NCI-H2196 (cell line): ENCODE measurements around the gene IFT52.

Experiments
- DNase-seq: peaks from one replicate; lab custom pipeline; 2025; ENCODE audit not compliant: unreplicated experiment; lab: John Stamatoyannopoulos, UW

IFT52 gene

DNA sequence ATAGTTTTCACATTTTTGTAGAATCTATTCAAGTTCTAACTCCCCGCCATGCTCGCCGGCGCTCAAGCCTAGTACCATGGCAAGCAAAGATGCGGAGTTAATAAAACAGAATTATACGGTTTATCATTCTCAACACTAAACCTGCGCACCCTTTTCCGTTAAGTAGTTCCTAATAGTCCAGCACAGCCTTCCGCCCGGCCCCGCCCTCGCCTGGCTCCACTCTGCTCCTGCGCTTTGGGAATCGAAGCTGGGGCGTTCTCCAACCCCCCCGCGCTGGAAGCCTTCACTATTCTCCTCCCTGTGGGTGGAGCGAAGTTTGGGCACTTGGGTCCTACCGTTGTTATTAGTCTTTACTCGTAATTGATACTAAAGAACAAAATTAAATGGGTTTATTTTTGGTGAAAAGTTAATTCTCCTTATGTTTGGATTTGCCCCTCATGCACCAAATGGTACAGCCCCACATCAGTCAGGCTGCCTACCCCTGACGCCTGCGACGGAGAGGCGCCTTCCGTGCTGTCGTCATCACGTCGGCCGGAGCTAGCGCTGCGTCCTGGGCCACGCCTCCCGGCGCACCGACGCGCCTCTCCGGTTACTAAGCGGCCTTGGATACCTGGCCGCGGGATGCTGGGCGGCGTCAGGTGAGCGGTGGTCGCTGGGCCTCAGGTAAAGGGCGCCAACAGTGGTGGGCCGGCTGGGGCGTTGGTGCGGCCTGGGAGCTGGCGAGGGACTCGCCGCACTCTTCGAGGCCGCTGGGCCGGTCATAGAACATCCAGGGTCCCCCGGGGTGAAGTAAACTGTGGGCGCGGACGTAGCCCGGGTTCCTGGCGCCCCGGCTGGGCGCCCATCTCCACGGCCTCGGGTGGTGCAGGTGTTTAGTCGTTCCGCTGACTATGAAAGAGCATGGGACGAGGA lies at the start of gene IFT52:
Gene IFT52, plus strand, starts transcription at position 546 of the 912 bp plus-strand sequence. CDS start 3,762 bp downstream, outside the sequence.
- DNase-seq, result peak; percentile 95

- no peak for DNase-seq
These were observed 49.5 kb upstream of the IFT52 start for GRCh38 chr20:43541214-43541613.

DNA sequence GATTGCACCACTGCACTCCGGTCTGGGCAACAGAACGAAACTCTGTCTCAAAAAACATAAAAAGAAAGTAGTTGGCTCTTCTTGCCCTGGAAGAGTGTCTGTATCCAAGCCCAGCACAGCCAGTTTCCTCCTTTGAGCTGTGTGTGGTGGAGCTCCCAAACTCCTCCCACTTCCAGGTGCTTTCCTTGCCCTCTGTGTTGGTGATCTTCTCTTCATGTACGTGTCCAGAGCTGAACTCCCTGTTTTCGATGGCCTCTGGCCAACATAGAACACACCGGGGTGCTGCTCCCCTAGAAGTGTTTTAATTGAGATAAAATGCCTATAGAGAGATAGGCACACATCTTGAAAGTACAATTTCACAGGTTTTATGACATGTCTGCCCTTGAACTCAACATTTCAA lies 48.6 kb upstream of the IFT52 start:
- DNase-seq, result no peak

DNA sequence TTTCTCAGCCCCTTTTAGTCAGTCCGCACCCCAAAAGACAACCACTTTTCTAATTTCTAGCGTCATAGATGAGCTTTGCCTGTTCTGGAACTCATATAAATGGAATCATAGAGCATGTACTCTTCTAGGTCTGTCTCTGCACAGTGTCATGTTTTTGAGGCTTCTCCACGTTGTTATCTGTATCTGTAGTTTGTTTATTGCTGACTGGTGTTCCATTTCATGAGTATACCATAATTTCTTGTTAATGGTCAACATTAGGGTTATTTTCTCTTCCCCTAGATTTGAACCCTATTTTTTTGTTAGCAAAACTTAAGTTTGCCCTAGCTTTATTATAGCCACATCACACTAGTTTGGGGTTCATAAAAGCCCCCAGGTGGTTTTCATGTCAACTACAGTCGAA lies 48.1 kb upstream of the IFT52 start:
- DNase-seq, result no peak

DNA sequence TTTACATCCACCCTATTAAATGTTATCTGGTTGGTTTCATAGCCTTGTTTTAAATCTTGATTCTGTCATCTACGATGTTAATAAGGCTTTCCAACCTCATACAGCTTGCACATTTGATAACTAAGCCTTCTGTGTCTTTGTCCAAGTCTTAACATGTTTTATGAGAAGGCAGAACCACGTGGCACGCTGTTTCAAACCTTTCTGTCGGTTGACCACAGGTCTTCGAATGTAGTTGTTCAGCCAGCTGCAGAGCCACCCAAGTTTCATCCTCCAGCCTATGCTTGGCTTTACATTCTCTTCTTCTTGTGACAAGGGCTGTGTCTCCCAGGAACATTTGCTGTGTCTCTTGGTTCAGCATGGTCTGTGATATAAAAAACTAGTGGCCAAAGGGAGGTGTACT lies 47.6 kb upstream of the IFT52 start:
- DNase-seq, result no peak

- DNase-seq, result no peak
These were observed 46.2 kb upstream of the IFT52 start for GRCh38 chr20:43544501-43544900.

GRCh38 chr20:43545837-43546578 lies 44.7 kb upstream of the IFT52 start:
- DNase-seq, result no peak

DNA sequence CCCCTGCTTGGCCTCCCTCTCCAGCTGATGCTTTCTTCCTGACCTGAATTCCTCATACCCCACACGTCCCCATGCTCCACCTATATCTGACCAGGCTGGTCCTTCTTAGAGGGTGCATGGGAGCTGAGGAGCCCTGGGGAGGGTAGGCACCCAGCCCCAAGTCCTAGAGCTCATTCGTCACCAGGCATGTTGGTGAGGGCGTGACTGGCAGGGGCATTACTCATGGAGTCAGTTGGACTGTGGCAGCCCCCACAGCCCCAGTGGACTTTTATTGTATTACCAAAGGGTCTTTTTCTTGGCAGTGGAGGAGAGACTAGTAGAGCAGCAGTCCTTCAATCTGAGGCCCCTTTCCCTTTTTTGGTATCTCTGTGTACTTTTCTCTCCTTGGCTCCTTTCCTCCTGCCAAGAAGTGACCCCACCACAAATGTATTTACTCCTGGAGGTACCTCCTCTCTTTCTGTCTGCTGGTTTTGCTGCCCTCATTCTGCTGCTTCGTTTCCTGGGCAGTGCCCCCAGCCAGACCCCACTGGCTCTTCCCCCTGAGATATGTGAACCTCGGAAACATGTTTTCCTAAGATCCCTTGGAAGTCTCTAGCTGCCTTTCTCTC lies 42.4 kb upstream of the IFT52 start:
- no peak for DNase-seq

GRCh38 chr20:43549416-43550065 lies 41.2 kb upstream of the IFT52 start:
- DNase-seq, result no peak

- no peak for DNase-seq
These were observed 40.3 kb upstream of the IFT52 start for GRCh38 chr20:43550456-43550855.

- no peak for DNase-seq
These were observed 36.4 kb upstream of the IFT52 start for GRCh38 chr20:43554369-43554768.

GRCh38 chr20:43558412-43559146 lies 32.2 kb upstream of the IFT52 start, which contains the start of gene SGK2:
Gene SGK2, plus strand, starts transcription at chr20:43559027. Its CDS starts 7,469 bp downstream, at chr20:43566496.
- DNase-seq, result no peak

DNA sequence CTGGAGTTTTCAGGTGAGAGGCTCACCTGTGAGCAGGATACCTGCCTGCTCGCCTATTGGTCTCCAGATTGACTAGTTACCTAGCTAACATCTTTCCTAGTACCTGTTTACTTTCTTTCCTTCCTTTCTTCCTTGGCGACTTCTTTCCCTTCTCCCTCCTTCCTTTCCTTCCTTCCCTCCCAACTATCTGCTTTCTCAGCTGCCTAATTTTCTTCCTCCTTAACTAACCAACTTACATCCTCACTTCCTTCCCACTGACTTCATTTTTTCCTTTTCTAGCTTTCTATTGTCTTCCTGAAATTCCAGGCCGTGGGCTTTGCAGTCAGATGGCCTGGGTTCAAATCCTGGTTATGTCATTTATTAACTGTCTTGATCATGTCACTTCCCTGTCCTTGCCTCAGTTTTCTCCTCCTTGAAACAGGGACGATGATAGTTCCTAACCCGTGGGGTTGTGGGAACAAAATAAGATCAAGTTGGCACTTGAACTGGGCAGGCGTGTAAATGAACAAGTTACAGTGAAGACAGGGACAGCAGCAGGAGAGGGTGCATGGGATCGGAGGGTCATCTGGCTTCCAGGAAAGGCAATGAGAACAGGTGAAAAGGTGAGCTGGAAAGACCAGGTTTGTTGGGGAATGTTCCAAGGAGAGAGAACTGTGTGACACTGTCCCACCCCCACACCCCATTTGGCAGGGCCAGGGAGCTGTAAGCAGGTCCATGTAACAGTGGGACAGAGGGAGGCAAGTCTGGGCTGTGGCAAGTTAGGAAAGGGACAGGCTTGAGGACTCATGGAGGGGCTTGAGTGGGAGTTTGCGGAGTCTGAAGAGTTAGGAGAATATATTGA lies 31.4 kb upstream of the IFT52 start:
- DNase-seq, result no peak

DNA sequence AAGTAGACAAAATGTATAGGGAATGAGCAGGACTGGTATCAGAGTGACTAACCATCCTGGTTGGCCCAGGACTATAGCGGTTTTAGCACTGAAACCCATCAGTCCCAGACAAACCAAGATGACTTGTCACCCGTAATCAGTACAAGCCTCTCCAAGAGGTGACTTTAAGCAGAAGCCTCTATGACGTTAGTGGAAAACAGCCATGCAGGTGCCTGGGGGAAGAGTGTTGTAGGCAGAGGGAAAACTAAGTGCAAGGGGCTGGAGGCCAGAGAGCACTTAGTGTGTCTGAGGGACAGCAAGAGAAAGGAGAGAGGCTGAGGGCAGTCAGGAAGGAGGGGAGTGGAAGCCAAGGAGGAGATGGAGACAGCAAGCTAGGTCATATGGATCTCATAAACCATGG lies 29.8 kb upstream of the IFT52 start:
- DNase-seq, result no peak

GRCh38 chr20:43563429-43563828 lies 27.3 kb upstream of the IFT52 start:
- DNase-seq, result no peak

- DNase-seq, result no peak
These were observed 26.7 kb upstream of the IFT52 start for GRCh38 chr20:43563991-43564390.

- no peak for DNase-seq
These were observed 26.3 kb upstream of the IFT52 start for GRCh38 chr20:43564455-43564854.

DNA sequence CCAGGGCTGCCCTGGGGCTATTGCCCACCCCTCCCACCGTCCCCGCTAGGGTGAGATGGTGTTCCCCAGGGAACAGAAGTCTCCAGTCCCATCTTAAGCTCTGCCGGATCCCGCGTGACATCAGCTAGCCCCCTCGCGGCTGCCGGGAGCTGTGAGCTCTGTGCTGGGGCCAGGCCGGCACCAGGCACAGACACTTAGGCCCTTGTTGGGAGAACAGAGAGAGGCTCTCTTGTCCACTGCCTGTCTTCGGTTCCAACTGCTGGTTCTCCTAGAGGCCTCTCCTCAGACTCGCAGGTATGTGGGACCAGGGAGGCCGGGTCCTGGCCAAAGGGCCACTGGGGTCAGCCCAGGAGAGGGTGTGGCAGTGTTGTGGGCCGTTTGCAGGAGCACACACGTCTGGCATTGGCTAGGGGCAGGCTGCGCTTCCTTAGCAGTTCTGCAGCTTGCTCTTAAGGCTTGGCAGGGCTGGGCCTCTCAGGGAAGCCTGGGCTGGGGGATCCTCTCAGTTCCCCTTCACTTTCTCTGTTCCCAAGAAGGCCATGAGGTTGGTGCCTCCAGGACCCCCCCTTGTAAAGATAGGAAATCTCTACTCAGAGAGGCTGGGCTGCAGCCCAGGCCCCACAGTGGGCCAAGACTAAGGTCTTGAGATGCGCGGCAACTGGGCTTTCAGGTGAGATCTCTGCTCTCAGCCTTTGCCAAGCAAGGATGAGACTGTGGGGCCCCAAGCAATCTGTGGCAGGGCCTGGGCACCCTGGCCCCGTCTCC lies 25.6 kb upstream of the IFT52 start:
- no peak for DNase-seq

DNA sequence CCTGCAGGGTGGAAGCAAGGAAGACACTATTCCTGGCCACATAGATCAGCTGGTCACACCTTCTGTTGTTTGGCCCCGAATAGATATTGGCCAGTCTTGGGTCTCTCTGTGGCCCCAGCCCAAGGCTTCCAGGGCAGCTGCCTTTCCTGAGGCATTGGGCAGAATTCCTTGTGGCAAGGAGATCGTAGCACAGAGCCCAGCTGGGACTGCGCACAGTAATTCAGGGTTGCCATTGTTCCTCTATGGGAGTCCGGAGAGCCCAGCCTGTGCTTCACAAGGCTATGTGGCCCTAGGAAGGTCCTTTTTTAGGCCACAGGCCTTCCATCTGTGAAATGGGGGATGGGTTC lies 25.0 kb upstream of the IFT52 start:
- no peak for DNase-seq
